NCI-H2227 (cell line): ENCODE data around the gene PDGFA.

ENCODE experiments used
- DNase-seq: peaks from one replicate; lab custom pipeline; 2025; ENCODE audit not compliant: unreplicated experiment; lab: John Stamatoyannopoulos, UW

The PDGFA gene

DNA sequence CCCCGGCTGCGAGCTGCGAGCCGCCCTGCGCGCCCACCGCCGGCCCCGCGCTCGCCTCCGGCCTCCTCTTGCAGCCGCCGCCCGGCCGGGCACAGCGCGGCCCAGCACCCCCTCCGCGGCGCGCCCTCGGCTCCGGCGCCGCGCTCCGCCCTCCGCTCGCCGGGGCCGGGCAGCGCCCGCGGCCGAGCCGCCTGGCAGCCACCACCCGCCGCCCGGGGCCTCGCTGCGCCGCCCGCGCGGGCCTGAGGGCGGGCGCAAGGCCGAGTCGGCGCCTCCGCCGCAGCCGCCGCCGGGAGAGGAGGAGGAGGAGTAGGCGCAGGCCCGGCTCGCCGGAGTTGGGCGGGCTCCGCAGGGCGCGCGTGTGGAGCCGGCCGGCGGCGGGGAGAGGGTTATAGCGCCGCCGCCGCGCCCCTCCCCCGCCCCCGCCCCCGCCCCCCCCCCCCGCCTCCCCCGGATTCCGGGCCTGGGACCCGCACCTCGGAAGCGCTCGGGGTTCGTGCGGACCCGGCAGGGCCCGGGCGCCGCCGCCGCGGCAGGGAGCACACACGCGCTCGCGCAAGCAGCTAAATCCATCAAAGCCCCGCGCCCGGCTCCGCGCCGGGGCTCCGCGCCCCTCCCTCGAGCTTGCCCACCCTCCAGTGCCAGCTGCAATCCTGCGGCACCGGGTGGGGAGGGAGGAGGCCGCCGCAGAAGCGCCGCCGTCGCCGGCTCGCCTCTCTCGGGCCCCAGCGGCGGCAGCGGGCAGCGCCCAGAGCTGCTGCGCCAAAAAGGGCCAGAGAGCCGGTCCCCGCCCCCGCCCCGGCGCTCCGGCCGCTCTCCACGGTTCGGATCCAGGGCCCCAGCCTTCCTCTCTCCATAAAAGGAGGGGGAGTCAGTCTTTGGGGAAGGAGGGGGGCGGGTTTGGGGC is at the start of gene PDGFA:
Gene PDGFA (minus strand): TSS at position 363 of the 907 bp plus-strand sequence. CDS start 845 bp downstream, outside the sequence.
- DNase-seq = peak; percentile 74

GRCh38 chr7:568031-568951 is 48.6 kb upstream of the PDGFA start:
- no peak for DNase-seq

DNA sequence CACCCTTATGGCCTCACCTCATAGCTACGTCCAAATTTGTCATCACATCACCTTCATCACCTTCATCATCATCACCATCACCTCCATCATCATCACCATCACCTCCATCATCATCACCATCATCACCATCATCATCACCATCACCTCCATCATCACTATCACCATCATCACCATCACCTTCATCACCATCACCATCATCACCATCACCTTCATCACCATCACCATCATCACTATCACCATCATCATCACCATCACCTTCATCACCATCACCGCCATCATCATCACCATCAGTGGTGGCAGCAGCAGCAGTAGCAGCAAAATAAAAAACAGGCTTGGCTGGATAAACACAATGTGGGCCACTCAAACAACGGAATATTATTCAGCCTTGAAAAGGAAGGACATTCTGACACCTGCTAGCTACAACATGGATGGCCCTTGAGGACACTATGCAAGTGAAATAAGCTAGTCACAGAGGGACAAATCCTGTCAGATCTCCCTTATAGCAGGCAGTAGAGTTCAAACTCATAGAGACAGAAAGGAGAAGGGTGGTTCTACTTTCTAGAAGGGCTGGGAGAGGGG is 47.7 kb upstream of the PDGFA start:
- DNase-seq = no peak

DNA sequence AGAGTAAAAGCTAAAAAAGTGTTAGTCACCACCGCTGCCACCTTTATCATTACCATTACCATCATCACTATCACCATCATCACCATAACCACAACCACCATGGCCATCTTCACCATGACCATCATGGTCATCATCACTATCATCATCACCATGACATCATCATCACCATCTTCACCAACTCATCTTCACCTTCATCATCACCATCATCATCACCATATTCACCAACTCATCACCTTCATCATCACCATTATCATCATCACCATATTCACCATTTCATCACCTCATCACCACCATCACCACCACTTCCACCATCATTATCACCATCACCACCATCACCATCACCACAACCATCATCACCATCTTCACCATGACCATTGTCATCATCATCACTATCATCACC is 46.5 kb upstream of the PDGFA start:
- DNase-seq = no peak

DNA sequence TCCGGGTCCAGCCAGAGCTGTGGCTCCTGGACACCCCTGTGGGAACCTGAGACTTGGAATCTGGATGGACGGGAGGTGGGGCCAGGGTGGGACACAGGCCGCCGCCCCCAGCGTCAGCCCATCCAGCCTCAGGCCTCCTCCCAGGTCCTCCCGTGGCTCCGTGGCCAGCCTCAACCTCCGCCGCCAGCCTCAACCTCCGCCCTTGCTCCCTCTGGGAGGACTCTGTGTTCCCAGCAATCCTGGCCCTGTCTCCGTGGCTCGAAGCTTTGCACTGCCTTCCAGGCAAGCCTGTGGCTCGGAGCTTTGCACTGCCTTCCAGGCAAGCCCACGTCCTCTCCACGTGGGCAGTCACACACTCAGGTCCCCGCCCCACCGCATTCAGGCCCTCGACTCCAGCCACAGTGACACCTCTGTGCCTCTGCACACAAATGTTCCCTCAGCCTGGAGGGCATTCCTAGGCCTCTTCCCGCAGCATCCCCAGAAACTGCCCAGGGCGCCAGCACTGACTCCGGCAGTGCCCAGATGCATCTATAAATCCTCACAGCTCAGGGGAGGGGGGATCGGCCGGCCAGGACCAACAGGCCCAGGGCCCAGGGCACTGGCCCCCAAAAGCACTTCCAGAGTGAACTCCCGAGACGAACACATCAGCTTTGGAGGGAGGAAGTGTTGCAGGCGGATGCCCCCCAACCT is 44.7 kb upstream of the PDGFA start:
- DNase-seq = no peak

DNA sequence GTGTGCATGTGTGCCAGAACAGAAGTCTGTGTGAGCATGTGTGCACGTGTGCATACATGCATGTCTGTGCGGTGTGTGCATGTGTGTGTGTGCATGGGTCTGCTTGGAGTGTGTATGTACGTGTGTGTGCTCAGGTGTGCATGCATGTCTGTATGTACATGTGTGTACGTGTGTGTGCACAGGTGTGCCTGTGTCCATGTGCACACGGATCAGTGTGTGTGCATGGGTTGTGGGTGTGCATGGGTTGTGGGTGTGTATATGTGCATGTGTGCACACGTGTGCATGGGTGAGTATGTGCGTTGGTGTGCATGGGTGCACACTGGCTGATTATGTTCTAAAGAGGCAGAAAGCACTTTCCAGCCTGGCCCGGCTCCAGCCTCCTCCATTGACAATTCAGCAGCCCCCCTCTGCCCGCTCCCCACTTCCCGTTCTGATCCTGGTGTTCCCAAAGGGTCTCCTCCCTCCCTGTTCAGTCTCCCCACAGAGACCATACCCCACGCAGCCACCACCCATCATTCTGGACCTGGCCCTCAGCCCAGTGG is 44.1 kb upstream of the PDGFA start:
- no peak for DNase-seq

DNA sequence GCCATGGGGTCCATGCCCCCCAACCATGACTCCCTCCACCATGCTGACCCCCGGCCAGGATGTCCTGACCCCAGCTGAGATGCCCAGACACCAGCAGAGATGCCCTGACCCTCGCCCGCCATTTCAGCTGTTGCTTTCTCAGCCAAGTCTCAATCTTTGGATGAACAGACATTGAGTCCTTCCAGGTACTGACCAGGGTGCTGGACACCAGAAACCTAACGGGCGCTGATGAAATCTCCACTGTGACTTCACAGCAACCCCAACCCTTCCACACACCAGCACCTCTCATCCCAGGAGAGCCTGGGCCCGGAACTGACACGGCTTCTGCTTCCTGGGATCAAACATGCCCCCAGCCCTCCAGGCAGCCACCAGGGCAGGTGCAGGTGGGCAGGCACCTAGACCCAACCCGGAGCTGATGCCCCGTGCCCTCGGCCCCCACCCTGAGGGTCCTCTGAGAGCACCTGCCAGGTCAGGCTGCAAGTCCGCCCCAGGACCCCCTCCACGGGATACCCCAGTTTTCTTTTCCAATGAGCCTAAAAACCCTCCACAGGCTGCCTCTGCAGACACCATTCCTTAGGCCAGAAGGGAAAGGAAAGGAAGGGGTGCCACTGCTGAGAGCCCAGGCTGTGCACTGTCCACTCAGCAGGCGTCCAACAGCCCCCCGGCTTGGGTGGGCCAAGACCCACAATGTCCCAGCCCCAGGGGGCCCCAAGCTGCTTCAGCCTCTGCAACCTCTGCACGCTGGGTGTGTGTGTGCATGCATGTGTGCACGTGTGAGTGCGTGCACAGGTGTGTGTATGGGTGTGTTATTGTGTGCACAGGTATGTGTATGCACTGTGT is 43.4 kb upstream of the PDGFA start:
- DNase-seq = no peak

- no peak for DNase-seq
These were observed 42.7 kb upstream of the PDGFA start for GRCh38 chr7:562374-562675.

DNA sequence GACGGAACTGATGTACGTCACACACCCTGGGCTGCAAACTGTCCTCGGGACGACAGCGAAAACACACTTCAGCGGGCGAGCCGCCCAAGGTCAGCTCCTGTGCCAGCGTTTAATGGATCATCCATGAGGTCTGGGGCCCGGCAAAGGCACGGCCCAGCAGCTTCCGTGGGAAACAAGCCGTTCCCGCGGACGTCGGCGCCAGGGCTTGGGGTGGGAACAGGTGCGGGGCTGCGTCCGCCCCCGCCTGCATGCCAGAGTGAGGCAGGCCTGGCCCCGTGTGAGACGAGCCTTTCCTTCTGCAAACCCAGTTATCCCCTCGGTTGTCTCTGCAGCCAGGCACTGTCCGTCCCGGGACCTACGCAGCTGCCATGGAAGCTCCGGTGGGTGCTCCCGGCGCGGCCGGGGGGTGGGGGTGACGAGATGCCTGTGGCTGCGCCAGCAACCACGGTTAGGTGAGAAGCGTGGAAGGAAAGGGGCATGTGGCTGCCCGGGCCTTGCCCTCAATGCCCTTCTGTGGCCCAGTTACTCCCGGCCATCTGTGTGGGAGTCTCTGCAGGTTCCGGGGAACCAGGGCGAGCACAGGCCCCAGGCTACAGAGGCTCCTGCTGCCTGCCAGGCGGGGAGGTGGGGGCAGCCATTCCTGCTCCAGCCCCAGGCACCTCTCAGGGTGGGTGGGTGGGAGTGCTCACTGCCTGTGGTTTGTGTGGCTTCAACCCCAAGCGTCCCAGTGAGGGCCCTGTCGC is 42.2 kb upstream of the PDGFA start:
- no peak for DNase-seq

DNA sequence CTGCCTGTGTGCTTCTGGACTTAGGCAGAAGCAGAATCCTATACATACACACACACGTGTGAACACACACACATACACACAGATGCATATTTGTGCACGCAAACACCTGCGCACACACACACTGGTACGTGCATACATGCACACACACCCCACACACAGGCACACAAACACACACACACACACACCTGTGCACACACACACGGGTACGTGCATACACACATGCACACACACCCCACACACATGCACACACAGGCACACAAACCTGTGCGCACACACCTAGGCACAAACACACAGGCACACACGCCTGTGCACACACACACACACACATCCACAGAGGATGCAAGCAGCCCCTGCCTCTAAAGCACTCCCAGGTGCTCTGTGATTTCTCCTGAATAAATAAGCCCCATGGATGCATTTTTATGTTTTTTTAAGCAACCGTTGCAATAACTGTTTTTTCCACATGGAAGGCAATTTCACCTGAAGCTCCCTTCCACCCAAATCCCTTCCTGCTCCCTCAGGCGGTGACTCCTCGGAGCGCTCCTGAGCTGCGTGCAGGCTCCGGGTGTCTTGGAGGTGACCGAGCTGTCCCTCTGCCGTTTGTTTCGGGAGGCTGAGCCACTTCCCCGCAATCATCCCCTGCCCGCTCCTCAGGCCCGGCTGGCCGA is 41.5 kb upstream of the PDGFA start:
- DNase-seq = no peak

DNA sequence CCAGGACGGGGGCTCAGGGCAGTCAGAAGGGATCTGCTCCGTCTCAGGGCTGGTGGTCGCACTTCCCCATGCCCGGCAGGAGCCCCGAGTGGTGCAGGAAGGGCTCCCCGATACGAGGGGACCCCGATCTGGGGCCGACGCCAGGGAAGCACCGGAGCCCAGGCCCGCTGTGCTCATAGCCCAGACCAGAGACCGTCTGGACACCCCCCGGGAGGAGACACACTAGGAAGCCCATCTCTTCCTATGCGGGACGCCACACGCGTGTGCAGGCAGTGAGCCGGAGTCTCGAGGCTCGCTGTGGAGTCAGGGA is 39.7 kb upstream of the PDGFA start:
- DNase-seq = no peak

- no peak for DNase-seq
These were observed 37.9 kb upstream of the PDGFA start for GRCh38 chr7:557558-557881.

DNA sequence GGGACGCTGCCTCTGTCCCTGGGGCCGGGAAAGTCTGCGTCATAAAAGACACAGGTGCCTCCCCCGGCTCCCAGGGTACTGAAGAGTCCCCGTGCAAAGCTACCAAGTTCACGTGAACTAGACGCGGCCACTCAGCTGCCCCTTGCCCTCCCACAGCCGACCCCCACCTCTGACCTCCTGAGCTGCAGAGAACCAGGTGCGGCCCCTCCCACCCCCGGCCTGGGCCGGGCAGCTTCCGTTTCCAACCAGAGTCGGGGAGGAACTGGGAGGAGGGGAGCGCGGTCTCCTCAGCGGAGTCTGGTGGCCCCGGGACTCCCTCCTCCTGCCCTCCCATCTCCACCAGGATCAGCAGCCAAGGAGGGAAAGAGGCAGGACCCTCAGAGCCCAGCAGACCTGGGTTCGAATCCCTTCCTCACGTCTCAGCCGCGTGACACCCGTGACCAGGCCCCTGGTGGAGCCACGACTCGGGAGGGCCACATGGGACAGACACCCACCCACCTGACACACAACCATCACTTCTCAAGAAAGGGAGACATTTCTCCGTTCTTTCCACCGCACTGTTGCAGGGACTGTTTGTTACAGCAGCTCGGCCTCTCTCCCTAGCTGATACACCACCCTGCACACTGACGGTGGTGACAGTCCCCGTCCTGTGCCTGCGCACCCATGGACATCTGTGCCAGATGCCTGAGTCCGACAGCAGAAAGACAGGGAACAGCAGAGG is 37.4 kb upstream of the PDGFA start:
- no peak for DNase-seq

GRCh38 chr7:556291-556826 is 36.7 kb upstream of the PDGFA start:
- DNase-seq = no peak

DNA sequence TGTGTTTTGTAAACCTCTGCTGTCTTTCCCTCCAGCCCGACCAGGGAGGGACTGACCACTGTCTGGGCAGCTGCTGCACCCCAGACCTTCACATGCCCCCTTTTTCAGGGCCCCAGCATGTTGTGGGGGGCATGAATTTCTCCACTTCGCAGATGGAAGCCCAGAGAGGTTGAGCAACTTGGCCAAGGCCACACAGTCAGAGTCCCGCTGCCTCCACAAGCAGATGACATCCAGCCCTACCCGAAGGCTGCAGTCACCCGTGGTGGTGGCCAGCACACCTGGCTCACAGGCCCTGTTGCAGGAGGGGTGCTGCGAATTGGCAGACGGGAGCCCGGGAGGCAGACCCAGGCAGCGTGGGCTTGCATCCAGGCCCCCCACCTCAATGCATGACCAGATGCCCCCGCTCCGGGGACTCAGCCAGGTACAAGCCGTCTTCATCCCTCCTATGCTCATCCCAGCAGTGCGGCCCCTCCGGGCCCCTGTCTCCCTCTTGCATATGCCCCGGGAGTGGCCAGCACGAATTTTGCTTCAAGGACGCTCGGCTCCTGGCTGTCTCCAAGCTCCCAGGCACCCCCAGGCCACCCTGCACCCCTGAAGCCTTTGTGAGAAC is 36.0 kb upstream of the PDGFA start:
- no peak for DNase-seq

DNA sequence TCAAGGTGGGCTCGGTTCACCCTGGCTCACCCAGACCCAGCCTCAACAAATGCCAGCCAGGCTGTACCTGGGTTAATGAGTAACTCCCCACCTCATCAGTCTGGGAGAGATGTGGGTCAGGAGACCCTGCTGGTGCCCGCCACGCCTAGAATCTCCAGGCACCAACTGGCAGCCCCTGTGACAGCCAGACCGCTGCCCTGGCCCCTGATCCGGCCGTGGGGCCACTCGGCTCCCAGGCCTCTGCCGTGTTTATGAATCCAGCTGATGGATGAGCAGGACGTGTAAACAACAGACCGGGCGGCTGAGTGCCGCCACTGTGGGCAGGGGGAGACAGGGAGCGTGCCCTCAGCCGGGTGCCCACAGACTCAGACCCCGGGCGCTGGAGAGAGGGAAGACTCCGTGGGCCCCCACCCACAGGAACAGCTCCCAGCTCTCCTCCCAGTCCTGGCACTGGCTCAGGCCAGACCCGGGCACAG is 34.0 kb upstream of the PDGFA start:
- no peak for DNase-seq

- no peak for DNase-seq
These were observed 33.4 kb upstream of the PDGFA start for GRCh38 chr7:552868-553635.
